ENCODE results near the gene C17orf67.

- no peak for TF ChIP-seq POLR2AphosphoS5 (IDR thresholded peaks at IDR 0.05; ENCODE audit: low read depth, low read length)
- no peak for TF ChIP-seq TAF1 (IDR thresholded peaks at IDR 0.05; ENCODE audit: borderline replicate concordance, insufficient read depth, low read length)
- no peak for TF ChIP-seq REST (IDR thresholded peaks at IDR 0.05; ENCODE audit: insufficient read depth in 1 of 2, low read depth in 2 of 2, low read length in 2 of 2)
Observed at GRCh38 chr17:56793957-56794356, 39.8 kb downstream of the C17orf67 start.
